Smooth muscle cell (in vitro differentiated cells): Measurements from ENCODE around the gene FNDC7. TPM values are rescaled to one million over a fixed set of nuclear protein-coding genes. Genes with fewer than 3 reads are reported as not detected.

ENCODE experiments used
- DNase-seq: peaks from one replicate; lab custom pipeline; 2025; ENCODE audit not compliant: unreplicated experiment; lab: John Stamatoyannopoulos, UW
- H2AFZ ChIP-seq: fragments of 200-600 bp; sonication (generic); 2 replicates; pipeline ENCODE4 v1.6.0; 2016; ENCODE audit warnings: antibody characterized with exemption, low read depth, mild to moderate bottlenecking
- H3F3A ChIP-seq: fragments of 200-600 bp; sonication (generic); 2 replicates; pipeline ENCODE4 v1.6.0; 2017; ENCODE audit warnings: antibody characterized with exemption, low read depth
- H3K27ac ChIP-seq: fragments of 200-600 bp; sonication (generic); 2 replicates; pipeline ENCODE4 v1.5.1; 2016; ENCODE audit warnings: low read depth, mild to moderate bottlenecking
- H3K27me3 ChIP-seq: fragments of 200-600 bp; sonication (generic); 2 replicates; pipeline ENCODE4 v1.6.1; 2016; ENCODE audit warnings: low read depth, mild to moderate bottlenecking
- H3K36me3 ChIP-seq: fragments of 200-600 bp; sonication (generic); 2 replicates; pipeline ENCODE4 v1.5.1; 2016; ENCODE audit warnings: low read depth
- H3K4me1 ChIP-seq: fragments of 200-600 bp; sonication (generic); 2 replicates; pipeline ENCODE4 v1.5.1; 2016; ENCODE audit warnings: low read depth
- H3K4me2 ChIP-seq: fragments of 200-600 bp; sonication (generic); 2 replicates; pipeline ENCODE4 v1.6.0; 2016; ENCODE audit warnings: mild to moderate bottlenecking
- H3K4me3 ChIP-seq: fragments of 200-600 bp; sonication (generic); 2 replicates; pipeline ENCODE4 v1.5.1; 2016; ENCODE audit warnings: mild to moderate bottlenecking
- H3K79me2 ChIP-seq: fragments of 200-600 bp; sonication (generic); 2 replicates; pipeline ENCODE4 v1.6.0; 2016; ENCODE audit warnings: low read depth, mild to moderate bottlenecking
- H3K9ac ChIP-seq: fragments of 200-600 bp; sonication (generic); 2 replicates; pipeline ENCODE4 v1.6.0; 2016; ENCODE audit warnings: low read depth
- H3K9me3 ChIP-seq: fragments of 200-600 bp; sonication (generic); replicated peaks from 2 replicates; pipeline ENCODE4 v1.5.1; 2016; ENCODE audit warnings: low read depth
- H4K20me1 ChIP-seq: fragments of 200-600 bp; sonication (generic); 2 replicates; pipeline ENCODE4 v1.6.0; 2016; ENCODE audit warnings: low read depth
- CTCF ChIP-seq: fragments of 200-600 bp; sonication (generic); IDR thresholded peaks from 2 replicates; pipeline ENCODE4 v1.5.1; 2017; ENCODE audit warnings: borderline replicate concordance, mild to moderate bottlenecking, antibody characterized with exemption; ENCODE audit not compliant: insufficient read depth, poor library complexity, severe bottlenecking
- WGBS: methylation state at CpG from one replicate; pipeline ENCODE4 v1.1.7; 2016; ENCODE audit warnings: low lambda C conversion rate; 5-methylcytosine and 5-hydroxymethylcytosine counted together
- polyA plus RNA-seq: library from polyadenylated mRNA; unstranded; fragments of >200 nt; fragmentation: Nextera tagmentation; extraction: Ambion mirVana; gene quantifications from 2 replicates; pipeline ENCODE4 v1.2.1, GENCODE V29; 2016
- total RNA-seq: library from RNA; depleted of rRNA; stranded (reverse); fragments of >200 nt; gene quantifications from 2 replicates; pipeline ENCODE4 v1.2.3, GENCODE V29; 2014

Gene FNDC7
- total and polyA plus RNA-seq, 2 experiments from 2014 or later, result 0.18 TPM; not detected in 1

DNA sequence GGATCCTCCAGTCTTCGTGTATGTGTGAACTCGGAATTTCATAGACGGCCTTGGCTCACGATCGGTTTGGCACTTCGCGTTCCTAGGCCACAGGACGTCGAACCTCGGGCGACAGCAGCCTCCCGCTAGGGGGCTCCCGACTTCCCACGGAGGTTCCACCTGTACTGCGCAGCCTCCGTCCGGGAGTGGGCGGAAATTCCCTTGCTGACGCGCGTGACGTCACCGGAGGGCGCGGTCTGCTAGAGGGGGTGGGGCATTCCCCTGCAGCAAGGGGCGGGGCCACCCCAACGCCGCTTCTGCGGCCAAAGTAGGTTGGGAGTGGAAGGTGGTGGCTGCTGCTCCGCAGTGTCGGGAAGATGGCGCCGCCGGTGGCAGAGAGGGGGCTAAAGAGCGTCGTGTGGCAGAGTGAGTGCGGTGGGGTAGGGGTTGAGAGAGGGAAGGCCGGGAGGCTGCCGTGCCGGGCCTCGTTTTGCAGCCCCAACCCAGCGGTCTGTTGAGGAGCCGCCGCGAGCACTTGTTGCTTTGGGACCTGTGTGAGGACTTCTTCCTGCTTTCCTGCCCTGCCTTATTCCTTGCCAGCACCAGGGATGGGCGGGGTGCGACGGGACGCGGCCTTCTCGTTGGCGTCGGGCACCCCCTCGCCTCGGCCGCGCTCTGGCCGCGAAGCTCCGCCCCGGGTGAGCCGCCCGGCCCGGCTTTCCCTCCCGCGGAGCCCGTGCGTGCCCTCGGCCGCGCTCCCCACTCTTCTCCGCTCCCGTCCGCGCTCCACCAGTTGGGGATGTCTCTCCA, 33.9 kb downstream of the FNDC7 start, which contains the start of gene STXBP3:
STXBP3 (plus strand) TSS at position 293 of the 789 bp plus-strand sequence; CDS start at position 357, 64 bp downstream.
- Histone ChIP-seq H3K27ac (peak within 1 kb of the TSS; percentile 95), H3K79me2 (peaks cover 39% of the 10 kb centered on the region), H3K36me3 (no peaks in the 10 kb centered on the region), H2AFZ (peak within 1 kb of the TSS; percentile 86), H3K4me1 (peaks cover 11% of the 10 kb centered on the region), H3F3A (peaks cover 5% of the 10 kb centered on the region), H3K9me3 (no peaks in the 10 kb centered on the region), H4K20me1 (peaks cover 23% of the 10 kb centered on the region), H3K27me3 (no peaks in the 10 kb centered on the region), H3K4me2 (peak within 1 kb of the TSS; percentile 92), H3K4me3 (peak within 1 kb of the TSS; percentile 89), H3K9ac (peak within 1 kb of the TSS; percentile 95)
- TF ChIP-seq CTCF, result peak; percentile 88
- 2% methylated on average over 59 of the region's 75 CpGs for WGBS
- DNase-seq, result peak; percentile 96

DNA sequence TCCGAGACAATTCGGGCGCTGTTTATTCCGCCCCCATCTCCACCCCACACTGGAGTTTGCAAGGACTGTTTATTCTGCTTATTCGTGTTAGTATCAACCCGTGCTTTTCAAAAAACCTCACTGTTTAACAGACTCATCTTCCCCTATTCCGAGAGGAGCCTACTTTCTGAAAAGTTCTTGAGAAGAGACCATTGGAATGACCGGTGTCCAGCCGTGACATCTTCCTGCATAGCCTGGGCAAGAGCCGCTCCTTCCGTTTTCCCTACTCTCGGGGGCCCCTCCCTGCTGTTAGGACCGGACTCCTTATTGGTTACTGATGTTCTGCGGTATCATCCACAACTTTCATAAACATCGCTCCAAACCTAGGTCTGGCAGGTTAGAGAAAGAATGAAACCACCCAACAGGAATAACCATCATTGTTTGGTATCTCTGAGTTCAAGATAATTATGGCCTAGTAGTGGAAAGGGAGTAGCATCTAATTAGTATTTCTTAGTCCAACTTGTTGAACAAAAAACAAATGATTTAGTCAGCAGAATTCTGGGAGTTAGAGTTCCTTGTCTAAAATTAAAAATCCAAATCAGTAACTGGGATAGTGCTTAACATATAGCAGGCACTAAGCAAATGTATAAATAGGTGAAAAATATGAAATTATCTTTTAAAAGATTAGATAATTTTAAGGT, 34.6 kb downstream of the FNDC7 start:
- H3K36me3 ChIP-seq, result no peaks in the 10 kb centered on the region
- peak overlapping the region; percentile 92 for H3K4me2 ChIP-seq
- 2% methylated on average over 15 of the region's 15 CpGs for WGBS
- H3K4me3 ChIP-seq, result peak overlapping the region; percentile 89
- peak overlapping the region; percentile 95 for H3K27ac ChIP-seq
- TF ChIP-seq CTCF, result no peak
- no peaks in the 10 kb centered on the region for H3K27me3 ChIP-seq
- peaks cover 5% of the 10 kb centered on the region for H3F3A ChIP-seq
- H2AFZ ChIP-seq, result peak overlapping the region; percentile 86
- peaks cover 47% of the 10 kb centered on the region for H3K79me2 ChIP-seq
- H3K9ac ChIP-seq, result peak overlapping the region; percentile 95
- no peaks in the 10 kb centered on the region for H3K9me3 ChIP-seq
- peaks cover 25% of the 10 kb centered on the region for H4K20me1 ChIP-seq
- DNase-seq, result peak; percentile 25
- peaks cover 5% of the 10 kb centered on the region for H3K4me1 ChIP-seq

- Histone ChIP-seq H3K4me2 (peak overlapping the region; percentile 92), H3F3A (peaks cover 5% of the 10 kb centered on the region), H3K4me3 (peak overlapping the region; percentile 89), H3K9me3 (no peaks in the 10 kb centered on the region), H3K27me3 (no peaks in the 10 kb centered on the region), H3K9ac (no peak overlapping the region), H3K4me1 (peaks cover 5% of the 10 kb centered on the region), H2AFZ (no peak overlapping the region), H4K20me1 (peaks cover 29% of the 10 kb centered on the region), H3K27ac (peak overlapping the region; percentile 95), H3K36me3 (no peaks in the 10 kb centered on the region), H3K79me2 (peaks cover 50% of the 10 kb centered on the region)
- TF ChIP-seq CTCF, result no peak
- 97% methylated on average over 3 of the region's 3 CpGs for WGBS
- DNase-seq, result no peak
These were observed 35.2 kb downstream of the FNDC7 start for GRCh38 chr1:108747898-108748297.
